RWPE2 (cell line): ENCODE results near the gene C6orf89.
A peak's percentile ranks its signal among the peaks of the same experiment; 100 is the strongest.
"Not testable (repeated sequence)": the region's sequence is repeated elsewhere in the genome, so short reads cannot be mapped to it uniquely, and the experiment has no call there.

Experiments used
- ATAC-seq: fragments of 200-7000 bp; cut with Tn5 transposase; 3 replicates; pipeline ENCODE4 v1.9.1; 2021; ENCODE audit warnings: low read depth
- DNase-seq: peaks from one replicate; pipeline ENCODE4 v3.0.0-alpha.2; 2020; ENCODE audit warnings: low spot score
- H3K27ac ChIP-seq: fragments of 450-650 bp; 2 replicates; pipeline ENCODE4 v1.5.1; 2017; ENCODE audit warnings: mild to moderate bottlenecking; ENCODE audit not compliant: poor library complexity, severe bottlenecking
- H3K27me3 ChIP-seq: fragments of 250-450 bp; sonication (Bioruptor Pico); 2 replicates; pipeline ENCODE4 v1.5.1; 2021; ENCODE audit warnings: mild to moderate bottlenecking, moderate library complexity; ENCODE audit not compliant: insufficient read depth, poor library complexity, severe bottlenecking
- H3K36me3 ChIP-seq: fragments of 250-450 bp; sonication (Bioruptor Pico); 2 replicates; pipeline ENCODE4 v1.5.1; 2020; ENCODE audit warnings: low read depth, mild to moderate bottlenecking, moderate library complexity
- H3K4me1 ChIP-seq: fragments of 250-450 bp; sonication (Bioruptor Pico); 2 replicates; pipeline ENCODE4 v1.5.1; 2021; ENCODE audit warnings: mild to moderate bottlenecking, moderate library complexity; ENCODE audit not compliant: insufficient read depth, poor library complexity, severe bottlenecking
- H3K4me3 ChIP-seq: fragments of 250-450 bp; sonication (Bioruptor Pico); 2 replicates; pipeline ENCODE4 v1.5.1; 2021; ENCODE audit warnings: mild to moderate bottlenecking, moderate library complexity; ENCODE audit not compliant: severe bottlenecking
- H3K9me3 ChIP-seq: fragments of 250-450 bp; sonication (Bioruptor Pico); 2 replicates; pipeline ENCODE4 v1.5.1; 2021; ENCODE audit warnings: mild to moderate bottlenecking, moderate library complexity; ENCODE audit not compliant: severe bottlenecking
- CTCF ChIP-seq: fragments of 450-650 bp; IDR thresholded peaks from one replicate; pipeline ENCODE4 v1.5.1; 2017; ENCODE audit warnings: mild to moderate bottlenecking, moderate library complexity; ENCODE audit not compliant: poor library complexity, severe bottlenecking

C6orf89 gene

GRCh38 chr6:36890112-36890663, 4.4 kb downstream of the C6orf89 start:
- H3K27me3 ChIP-seq, result no peaks in the 10 kb centered on the region
- ATAC-seq, result no peak
- H3K9me3 ChIP-seq, result no peaks in the 10 kb centered on the region
- peaks cover 9% of the 10 kb centered on the region for H3K36me3 ChIP-seq
- DNase-seq, result no peak
- H3K27ac ChIP-seq, result no peak overlapping the region
- no peak overlapping the region for H3K4me3 ChIP-seq
- no peak for TF ChIP-seq CTCF
- peaks cover 6% of the 10 kb centered on the region for H3K4me1 ChIP-seq

GRCh38 chr6:36891153-36891552, 5.4 kb downstream of the C6orf89 start:
- DNase-seq, H3K27me3 ChIP-seq, H3K4me3 ChIP-seq, H3K27ac ChIP-seq, H3K4me1 ChIP-seq, H3K9me3 ChIP-seq, ATAC-seq: not testable (repeated sequence)
- H3K36me3 ChIP-seq, result peaks cover 14% of the 10 kb centered on the region

GRCh38 chr6:36893976-36894932, 8.5 kb downstream of the C6orf89 start:
- Histone ChIP-seq H3K9me3 (no peaks in the 10 kb centered on the region), H3K4me1 (peaks cover 4% of the 10 kb centered on the region), H3K27me3 (no peaks in the 10 kb centered on the region), H3K27ac (peak overlapping the region; percentile 28), H3K4me3 (no peak overlapping the region), H3K36me3 (peaks cover 17% of the 10 kb centered on the region)
- ATAC-seq (peak; percentile 84), DNase-seq (no peak)
- no peak for TF ChIP-seq CTCF

- H3K27ac ChIP-seq, result no peak overlapping the region
- H3K27me3 ChIP-seq, result no peaks in the 10 kb centered on the region
- H3K4me3 ChIP-seq, result no peak overlapping the region
- H3K4me1 ChIP-seq, result peaks cover 4% of the 10 kb centered on the region
- peaks cover 40% of the 10 kb centered on the region for H3K36me3 ChIP-seq
- DNase-seq (no peak), ATAC-seq (peak; percentile 33; the same call in 1 of the 3 replicates)
- TF ChIP-seq CTCF, result peak; percentile 37
- H3K9me3 ChIP-seq, result no peaks in the 10 kb centered on the region
Observed at GRCh38 chr6:36897609-36898008, 11.9 kb downstream of the C6orf89 start.

- Histone ChIP-seq H3K9me3 (no peaks in the 10 kb centered on the region), H3K36me3 (peaks cover 55% of the 10 kb centered on the region), H3K4me3 (no peak overlapping the region), H3K27ac (no peak overlapping the region), H3K27me3 (no peaks in the 10 kb centered on the region), H3K4me1 (no peaks in the 10 kb centered on the region)
- DNase-seq, result no peak
- no peak for ATAC-seq
- no peak for TF ChIP-seq CTCF
Observed at GRCh38 chr6:36904114-36904513, 18.4 kb downstream of the C6orf89 start.
